Spleen (tissue), 7 donors: ENCODE measurements around the gene TMEM163.

Experiments used
- CTCF ChIP-seq, 11 experiments: fragments of 200-600 bp in 7 of 11; fragments of 450-650 bp in 4 of 11; sonication (generic) in 4 of 11; IDR thresholded peaks in 8 of 11; conservative IDR thresholded peaks in 3 of 11; 1 replicate in 7 of 11; 2 replicates in 4 of 11; pipeline versions ENCODE4 v1.4.0 to v1.8.0; 2016 to 2021; ENCODE audit warnings: antibody characterized with exemption in 11 of 11, inconsistent platforms in 4 of 11, mild to moderate bottlenecking in 1 of 11
- POLR2A ChIP-seq, 3 donors: fragments of 450-650 bp; IDR thresholded peaks; one replicate each; pipeline ENCODE4 v1.5.1; 2017; ENCODE audit warnings: antibody characterized with exemption in 3 of 3, mild to moderate bottlenecking in 1 of 3
- donor health status: DM: no; HTN: no; CAD: no; lungs with moderate emphysema.
- donor health status: DM: no; HTN: no; CAD: no.
- donor health status: DM: no; HTN: no; CAD: no.

- TF ChIP-seq POLR2A (IDR thresholded peaks at IDR 0.05) (no peak), CTCF (IDR thresholded peaks at IDR 0.05 in 8 of 11, conservative IDR thresholded peaks at IDR 0.05 in 3 of 11) (no peak)
Measured at GRCh38 chr2:134765987-134766386, 47.2 kb upstream of the TMEM163 start.
